ENCODE data around the gene RAB5IF.

RAB5IF gene

GRCh38 chr20:36613974-36614373, 8.4 kb downstream of the RAB5IF start:
- no peak overlapping the region for H3K27ac ChIP-seq (ENCODE audit: low read depth, low read length)
- no peaks in the 10 kb centered on the region for H3K4me1 ChIP-seq (ENCODE audit: insufficient read depth, low read length)
- H3K36me3 ChIP-seq (ENCODE audit: insufficient read depth, low read length), result peaks cover 52% of the 10 kb centered on the region
- 93% methylated on average over 3 of the region's 3 CpGs for WGBS
- H3K9me3 ChIP-seq (ENCODE audit: insufficient read depth, low read depth, low read length), result no peaks in the 10 kb centered on the region
- no peak overlapping the region for H3K4me3 ChIP-seq (ENCODE audit: low read length)
- no peak overlapping the region for H3K9ac ChIP-seq (ENCODE audit: low read depth, low read length)
- no peaks in the 10 kb centered on the region for H3K27me3 ChIP-seq (ENCODE audit: insufficient read depth, low read length)

GRCh38 chr20:36614781-36615557, 9.4 kb downstream of the RAB5IF start:
- peaks cover 42% of the 10 kb centered on the region for H3K36me3 ChIP-seq (ENCODE audit: insufficient read depth, low read length)
- WGBS, result 92% methylated on average over 14 of the region's 14 CpGs

GRCh38 chr20:36620917-36621316, 15.3 kb downstream of the RAB5IF start:
- H3K4me1 ChIP-seq (ENCODE audit: insufficient read depth, low read length), result 0 out of 2 replicates have a peak, but pooled peaks cover 4% of the 10 kb centered on the region
- H3K4me3 ChIP-seq (ENCODE audit: low read length), result no peak overlapping the region
- no peaks in the 10 kb centered on the region for H3K9me3 ChIP-seq (ENCODE audit: insufficient read depth, low read depth, low read length)
- H3K27ac ChIP-seq (ENCODE audit: low read depth, low read length), result no peak overlapping the region
- H3K27me3 ChIP-seq (ENCODE audit: insufficient read depth, low read length), result no peaks in the 10 kb centered on the region
- H3K9ac ChIP-seq (ENCODE audit: low read depth, low read length), result no peak overlapping the region
- H3K36me3 ChIP-seq (ENCODE audit: insufficient read depth, low read length), result no peaks in the 10 kb centered on the region
- WGBS, result 96% methylated on average over 5 of the region's 5 CpGs

More at GRCh38 chr20:36614781-36615557, 9.4 kb downstream of the RAB5IF start:
- Histone ChIP-seq H3K9me3 (ENCODE audit: insufficient read depth, low read depth, low read length) (no peaks in the 10 kb centered on the region), H3K9ac (ENCODE audit: low read depth, low read length) (no peak overlapping the region), H3K4me1 (ENCODE audit: insufficient read depth, low read length) (no peaks in the 10 kb centered on the region), H3K27ac (ENCODE audit: low read depth, low read length) (no peak overlapping the region), H3K27me3 (ENCODE audit: insufficient read depth, low read length) (no peaks in the 10 kb centered on the region), H3K4me3 (ENCODE audit: low read length) (no peak overlapping the region)

GRCh38 chr20:36623444-36623843, 17.9 kb downstream of the RAB5IF start:
- Histone ChIP-seq H3K36me3 (ENCODE audit: insufficient read depth, low read length) (no peaks in the 10 kb centered on the region), H3K27me3 (ENCODE audit: insufficient read depth, low read length) (no peaks in the 10 kb centered on the region), H3K9me3 (ENCODE audit: insufficient read depth, low read depth, low read length) (no peaks in the 10 kb centered on the region), H3K9ac (ENCODE audit: low read depth, low read length) (no peak overlapping the region), H3K4me3 (ENCODE audit: low read length) (no peak overlapping the region), H3K27ac (ENCODE audit: low read depth, low read length) (no peak overlapping the region), H3K4me1 (ENCODE audit: insufficient read depth, low read length) (0 out of 2 replicates have a peak, but pooled peaks cover 4% of the 10 kb centered on the region)
- WGBS, result 92% methylated on average over 2 of the region's 2 CpGs

- Histone ChIP-seq H3K4me3 (ENCODE audit: low read length) (no peak overlapping the region), H3K9ac (ENCODE audit: low read depth, low read length) (no peak overlapping the region), H3K4me1 (ENCODE audit: insufficient read depth, low read length) (0 out of 2 replicates have a peak, but pooled peaks cover 4% of the 10 kb centered on the region), H3K9me3 (ENCODE audit: insufficient read depth, low read depth, low read length) (no peaks in the 10 kb centered on the region), H3K27ac (ENCODE audit: low read depth, low read length) (no peak overlapping the region), H3K36me3 (ENCODE audit: insufficient read depth, low read length) (no peaks in the 10 kb centered on the region), H3K27me3 (ENCODE audit: insufficient read depth, low read length) (no peaks in the 10 kb centered on the region)
- 61% methylated on average over 14 of the region's 14 CpGs for WGBS
Observed at GRCh38 chr20:36624068-36624943, 18.7 kb downstream of the RAB5IF start.

GRCh38 chr20:36624944-36625324, 19.4 kb downstream of the RAB5IF start:
- Histone ChIP-seq H3K36me3 (ENCODE audit: insufficient read depth, low read length) (no peaks in the 10 kb centered on the region), H3K9ac (ENCODE audit: low read depth, low read length) (no peak overlapping the region), H3K4me3 (ENCODE audit: low read length) (no peak overlapping the region), H3K9me3 (ENCODE audit: insufficient read depth, low read depth, low read length) (no peaks in the 10 kb centered on the region), H3K27ac (ENCODE audit: low read depth, low read length) (no peak overlapping the region), H3K4me1 (ENCODE audit: insufficient read depth, low read length) (0 out of 2 replicates have a peak, but pooled peaks cover 4% of the 10 kb centered on the region), H3K27me3 (ENCODE audit: insufficient read depth, low read length) (no peaks in the 10 kb centered on the region)
- 93% methylated on average over 1 of the region's 2 CpGs for WGBS

- Histone ChIP-seq H3K36me3 (ENCODE audit: insufficient read depth, low read length) (no peaks in the 10 kb centered on the region), H3K4me1 (ENCODE audit: insufficient read depth, low read length) (0 out of 2 replicates have a peak, but pooled peaks cover 4% of the 10 kb centered on the region)
- 95% methylated on average over 7 of the region's 7 CpGs for WGBS
Observed at GRCh38 chr20:36628076-36628475, 22.5 kb downstream of the RAB5IF start.

GRCh38 chr20:36629719-36630681, 24.4 kb downstream of the RAB5IF start:
- Histone ChIP-seq H3K4me1 (ENCODE audit: insufficient read depth, low read length) (no peaks in the 10 kb centered on the region), H3K27me3 (ENCODE audit: insufficient read depth, low read length) (no peaks in the 10 kb centered on the region), H3K9ac (ENCODE audit: low read depth, low read length) (no peak overlapping the region), H3K27ac (ENCODE audit: low read depth, low read length) (no peak overlapping the region), H3K36me3 (ENCODE audit: insufficient read depth, low read length) (no peaks in the 10 kb centered on the region), H3K9me3 (ENCODE audit: insufficient read depth, low read depth, low read length) (no peaks in the 10 kb centered on the region), H3K4me3 (ENCODE audit: low read length) (no peak overlapping the region)
- WGBS, result 86% methylated on average over 15 of the region's 15 CpGs

More at GRCh38 chr20:36628076-36628475, 22.5 kb downstream of the RAB5IF start:
- Histone ChIP-seq H3K27ac (ENCODE audit: low read depth, low read length) (no peak overlapping the region), H3K9me3 (ENCODE audit: insufficient read depth, low read depth, low read length) (no peaks in the 10 kb centered on the region), H3K4me3 (ENCODE audit: low read length) (no peak overlapping the region), H3K27me3 (ENCODE audit: insufficient read depth, low read length) (no peaks in the 10 kb centered on the region), H3K9ac (ENCODE audit: low read depth, low read length) (no peak overlapping the region)

- H3K9me3 ChIP-seq (ENCODE audit: insufficient read depth, low read depth, low read length), result no peaks in the 10 kb centered on the region
- H3K27me3 ChIP-seq (ENCODE audit: insufficient read depth, low read length), result no peaks in the 10 kb centered on the region
- no peaks in the 10 kb centered on the region for H3K36me3 ChIP-seq (ENCODE audit: insufficient read depth, low read length)
- H3K9ac ChIP-seq (ENCODE audit: low read depth, low read length), result no peak overlapping the region
- H3K4me3 ChIP-seq (ENCODE audit: low read length), result no peak overlapping the region
- no peak overlapping the region for H3K27ac ChIP-seq (ENCODE audit: low read depth, low read length)
- no peaks in the 10 kb centered on the region for H3K4me1 ChIP-seq (ENCODE audit: insufficient read depth, low read length)
- WGBS, result 94% methylated on average over 6 of the region's 6 CpGs
Observed at GRCh38 chr20:36631646-36632045, 26.1 kb downstream of the RAB5IF start.

- no peaks in the 10 kb centered on the region for H3K4me1 ChIP-seq (ENCODE audit: insufficient read depth, low read length)
- H3K9ac ChIP-seq (ENCODE audit: low read depth, low read length), result no peak overlapping the region
Observed at GRCh38 chr20:36632147-36632486, 26.5 kb downstream of the RAB5IF start.

More at GRCh38 chr20:36632147-36632486, 26.5 kb downstream of the RAB5IF start:
- Histone ChIP-seq H3K27ac (ENCODE audit: low read depth, low read length) (no peak overlapping the region), H3K4me3 (ENCODE audit: low read length) (no peak overlapping the region), H3K36me3 (ENCODE audit: insufficient read depth, low read length) (no peaks in the 10 kb centered on the region), H3K27me3 (ENCODE audit: insufficient read depth, low read length) (no peaks in the 10 kb centered on the region), H3K9me3 (ENCODE audit: insufficient read depth, low read depth, low read length) (no peaks in the 10 kb centered on the region)
- 90% methylated on average over 3 of the region's 3 CpGs for WGBS

Measured in HUES64 (cell line).